OCI-LY1 (cell line): Measurements from ENCODE around the gene LRRC61.

Experiments
- EZH2 ChIP-seq: fragments of 200-600 bp; sonication (generic), shearing (Covaris generic); IDR thresholded peaks from 2 replicates; pipeline ENCODE4 v1.8.0; 2017; ENCODE audit warnings: borderline replicate concordance, mixed run types, mild to moderate bottlenecking, antibody characterized with exemption, low read length, moderate library complexity, mixed read lengths
- TF ChIP-seq, protein P1 (sequence below): fragments of 200-600 bp; sonication (generic), shearing (Covaris generic); IDR thresholded peaks from 2 replicates; pipeline ENCODE4 v1.5.1; 2017; ENCODE audit warnings: mild to moderate bottlenecking, antibody characterized with exemption, low read length, moderate library complexity, mixed read lengths

DNA sequence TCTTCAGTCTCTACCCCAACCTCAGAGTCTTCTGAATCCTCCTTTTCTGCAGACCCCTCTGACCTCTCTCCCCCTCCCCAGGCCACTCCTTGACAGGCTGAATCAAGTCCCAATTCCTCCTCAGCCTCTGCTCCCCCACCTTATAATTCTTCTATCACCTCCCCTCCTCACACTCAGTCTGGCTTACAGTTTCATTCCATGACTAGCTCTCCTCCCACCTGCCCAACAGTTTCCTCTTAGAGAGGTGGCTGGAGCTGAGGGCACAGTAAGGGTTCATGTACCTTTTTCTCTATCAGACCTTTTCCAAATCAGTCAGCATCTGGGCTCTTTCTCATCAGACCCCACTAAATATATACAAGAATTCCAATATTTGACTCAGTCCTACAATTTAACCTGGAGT, 14.6 kb upstream of the LRRC61 start:
- TF ChIP-seq, protein P1, sequence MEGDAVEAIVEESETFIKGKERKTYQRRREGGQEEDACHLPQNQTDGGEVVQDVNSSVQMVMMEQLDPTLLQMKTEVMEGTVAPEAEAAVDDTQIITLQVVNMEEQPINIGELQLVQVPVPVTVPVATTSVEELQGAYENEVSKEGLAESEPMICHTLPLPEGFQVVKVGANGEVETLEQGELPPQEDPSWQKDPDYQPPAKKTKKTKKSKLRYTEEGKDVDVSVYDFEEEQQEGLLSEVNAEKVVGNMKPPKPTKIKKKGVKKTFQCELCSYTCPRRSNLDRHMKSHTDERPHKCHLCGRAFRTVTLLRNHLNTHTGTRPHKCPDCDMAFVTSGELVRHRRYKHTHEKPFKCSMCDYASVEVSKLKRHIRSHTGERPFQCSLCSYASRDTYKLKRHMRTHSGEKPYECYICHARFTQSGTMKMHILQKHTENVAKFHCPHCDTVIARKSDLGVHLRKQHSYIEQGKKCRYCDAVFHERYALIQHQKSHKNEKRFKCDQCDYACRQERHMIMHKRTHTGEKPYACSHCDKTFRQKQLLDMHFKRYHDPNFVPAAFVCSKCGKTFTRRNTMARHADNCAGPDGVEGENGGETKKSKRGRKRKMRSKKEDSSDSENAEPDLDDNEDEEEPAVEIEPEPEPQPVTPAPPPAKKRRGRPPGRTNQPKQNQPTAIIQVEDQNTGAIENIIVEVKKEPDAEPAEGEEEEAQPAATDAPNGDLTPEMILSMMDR, result no peak
- no peak for TF ChIP-seq EZH2
